Neural progenitor cell (in vitro differentiated cells): ENCODE data around the gene S100A4. TPM values are rescaled to one million over a fixed set of nuclear protein-coding genes. Genes with fewer than 3 reads are reported as not detected.

Experiments used
- DNase-seq: peaks from one replicate; pipeline ENCODE4 v3.0.0-alpha.2; 2016; ENCODE audit warnings: low spot score
- H2AFZ ChIP-seq: fragments of 200-600 bp; sonication (generic); replicated peaks from 2 replicates; pipeline ENCODE4 v1.6.1; 2016; ENCODE audit warnings: antibody characterized with exemption
- H3F3A ChIP-seq: fragments of 200-600 bp; sonication (generic); 2 replicates; pipeline ENCODE4 v1.6.1; 2016; ENCODE audit warnings: antibody characterized with exemption, low read depth
- H3K27ac ChIP-seq: fragments of 200-600 bp; sonication (generic); 2 replicates; pipeline ENCODE4 v1.5.1; 2016; ENCODE audit warnings: mild to moderate bottlenecking
- H3K27me3 ChIP-seq: fragments of 200-600 bp; sonication (generic); 2 replicates; pipeline ENCODE4 v1.6.1; 2016; ENCODE audit warnings: mild to moderate bottlenecking, moderate library complexity
- H3K36me3 ChIP-seq: fragments of 200-600 bp; sonication (generic); 2 replicates; pipeline ENCODE4 v1.5.1; 2016
- H3K4me1 ChIP-seq: fragments of 200-600 bp; sonication (generic); 2 replicates; pipeline ENCODE4 v1.6.1; 2016; ENCODE audit warnings: mixed run types
- H3K4me2 ChIP-seq: fragments of 200-600 bp; sonication (generic); 2 replicates; pipeline ENCODE4 v1.6.1; 2016
- H3K4me3 ChIP-seq: fragments of 200-600 bp; sonication (generic); 2 replicates; pipeline ENCODE4 v1.5.1; 2016
- H3K79me2 ChIP-seq: fragments of 200-600 bp; sonication (generic); 2 replicates; pipeline ENCODE4 v1.6.1; 2016; ENCODE audit warnings: low read depth
- H3K9ac ChIP-seq: fragments of 200-600 bp; sonication (generic); 2 replicates; pipeline ENCODE4 v1.6.1; 2016
- H3K9me3 ChIP-seq: fragments of 200-600 bp; sonication (generic); 2 replicates; pipeline ENCODE4 v1.5.1; 2016; ENCODE audit warnings: low read depth
- H4K20me1 ChIP-seq: fragments of 200-600 bp; sonication (generic); 2 replicates; pipeline ENCODE4 v1.6.1; 2016; ENCODE audit warnings: low read depth
- H3K27ac Mint-ChIP-seq: 3 replicates; pipeline ENCODE4 v1.8.0; 2021; ENCODE audit warnings: mixed read lengths
- H3K27me3 Mint-ChIP-seq: 2 replicates; pipeline ENCODE4 v1.8.0; 2022; ENCODE audit warnings: low read depth, mild to moderate bottlenecking, inconsistent platforms, moderate library complexity, mixed read lengths; ENCODE audit not compliant: insufficient read depth
- H3K36me3 Mint-ChIP-seq: 3 replicates; pipeline ENCODE4 v1.8.0; 2021; ENCODE audit warnings: mixed read lengths
- H3K4me1 Mint-ChIP-seq: 3 replicates; pipeline ENCODE4 v1.8.0; 2021; ENCODE audit warnings: mixed read lengths
- H3K4me3 Mint-ChIP-seq: 3 replicates; pipeline ENCODE4 v1.8.0; 2021; ENCODE audit warnings: mild to moderate bottlenecking, moderate library complexity, mixed read lengths
- H3K9me3 Mint-ChIP-seq: 3 replicates; pipeline ENCODE4 v1.8.0; 2020; ENCODE audit warnings: mixed read lengths
- EZH2 ChIP-seq: fragments of 200-600 bp; sonication (generic); IDR thresholded peaks from 2 replicates; pipeline ENCODE4 v1.6.1; 2017; ENCODE audit warnings: antibody characterized with exemption, mild to moderate bottlenecking, moderate library complexity
- EZH2phosphoT487 ChIP-seq: fragments of 200-600 bp; sonication (generic); IDR thresholded peaks from 2 replicates; pipeline ENCODE4 v1.6.1; 2017; ENCODE audit warnings: antibody characterized with exemption
- total RNA-seq: library from RNA; depleted of rRNA; stranded (reverse); fragments of >200 nt; gene quantifications from 2 replicates; pipeline ENCODE4 v1.2.3, GENCODE V29; 2015; ENCODE audit warnings: low replicate concordance
- TF ChIP-seq, protein P1 (sequence below): fragments of 200-600 bp; sonication (generic); IDR thresholded peaks from 2 replicates; pipeline ENCODE4 v1.5.1; 2017; ENCODE audit warnings: antibody characterized with exemption, mild to moderate bottlenecking

The S100A4 gene
- total RNA-seq, 1 donor from 2014 or later, result 34.3 TPM

DNA sequence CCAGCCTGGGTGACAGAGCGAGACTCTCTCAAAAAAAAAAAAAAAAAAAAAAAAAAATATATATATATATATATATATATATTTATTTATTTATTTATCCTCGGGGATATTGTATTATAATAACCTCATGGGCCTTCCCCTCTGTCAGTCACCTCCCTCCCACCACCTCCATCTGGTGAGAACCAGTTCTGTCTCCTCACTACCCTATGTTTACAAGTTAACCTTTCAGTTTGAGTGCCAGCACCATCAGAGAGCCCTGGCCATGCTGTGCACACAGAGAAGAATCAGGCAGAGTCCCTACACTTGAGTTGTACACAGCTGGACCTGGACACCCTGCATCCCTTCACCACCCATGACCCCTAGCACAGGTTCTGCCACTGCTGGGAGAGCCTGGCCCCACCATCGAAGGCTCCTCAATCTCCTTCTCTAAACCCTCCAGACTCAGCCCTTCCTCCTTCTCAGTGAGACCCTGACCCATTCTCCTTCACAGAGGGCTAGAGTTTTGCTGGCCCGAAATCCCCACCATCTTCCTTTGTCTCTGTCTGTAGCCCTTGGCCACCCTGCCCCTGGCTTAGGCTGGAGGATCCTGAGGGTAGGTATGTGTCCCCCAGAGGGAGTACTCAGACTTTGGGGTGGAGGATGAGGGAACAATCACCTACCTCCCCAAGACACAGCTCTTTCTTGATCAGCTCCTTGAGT lies 6.1 kb downstream of the S100A4 start:
- Mint-ChIP-seq H3K36me3 (no peaks in the 10 kb centered on the region), H3K9me3 (peaks cover 5% of the 10 kb centered on the region), H3K4me3 (peak overlapping the region; percentile 9), H3K27ac (peak overlapping the region; percentile 52), H3K27me3 (peaks cover 9% of the 10 kb centered on the region), H3K4me1 (peaks cover 36% of the 10 kb centered on the region)
- Histone ChIP-seq H3K36me3 (no peaks in the 10 kb centered on the region), H3K4me1 (peaks cover 8% of the 10 kb centered on the region), H3K4me3 (no peak overlapping the region), H2AFZ (no peak overlapping the region), H3K9ac (no peak overlapping the region), H4K20me1 (no peaks in the 10 kb centered on the region), H3K27me3 (no peaks in the 10 kb centered on the region), H3K4me2 (no peak overlapping the region), H3K27ac (no peak overlapping the region), H3K79me2 (no peaks in the 10 kb centered on the region), H3K9me3 (no peaks in the 10 kb centered on the region), H3F3A (peaks cover 4% of the 10 kb centered on the region)
- DNase-seq, result no peak
- no peak for TF ChIP-seq EZH2
- TF ChIP-seq, protein P1, sequence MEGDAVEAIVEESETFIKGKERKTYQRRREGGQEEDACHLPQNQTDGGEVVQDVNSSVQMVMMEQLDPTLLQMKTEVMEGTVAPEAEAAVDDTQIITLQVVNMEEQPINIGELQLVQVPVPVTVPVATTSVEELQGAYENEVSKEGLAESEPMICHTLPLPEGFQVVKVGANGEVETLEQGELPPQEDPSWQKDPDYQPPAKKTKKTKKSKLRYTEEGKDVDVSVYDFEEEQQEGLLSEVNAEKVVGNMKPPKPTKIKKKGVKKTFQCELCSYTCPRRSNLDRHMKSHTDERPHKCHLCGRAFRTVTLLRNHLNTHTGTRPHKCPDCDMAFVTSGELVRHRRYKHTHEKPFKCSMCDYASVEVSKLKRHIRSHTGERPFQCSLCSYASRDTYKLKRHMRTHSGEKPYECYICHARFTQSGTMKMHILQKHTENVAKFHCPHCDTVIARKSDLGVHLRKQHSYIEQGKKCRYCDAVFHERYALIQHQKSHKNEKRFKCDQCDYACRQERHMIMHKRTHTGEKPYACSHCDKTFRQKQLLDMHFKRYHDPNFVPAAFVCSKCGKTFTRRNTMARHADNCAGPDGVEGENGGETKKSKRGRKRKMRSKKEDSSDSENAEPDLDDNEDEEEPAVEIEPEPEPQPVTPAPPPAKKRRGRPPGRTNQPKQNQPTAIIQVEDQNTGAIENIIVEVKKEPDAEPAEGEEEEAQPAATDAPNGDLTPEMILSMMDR, result no peak
- TF ChIP-seq EZH2phosphoT487, result no peak

DNA sequence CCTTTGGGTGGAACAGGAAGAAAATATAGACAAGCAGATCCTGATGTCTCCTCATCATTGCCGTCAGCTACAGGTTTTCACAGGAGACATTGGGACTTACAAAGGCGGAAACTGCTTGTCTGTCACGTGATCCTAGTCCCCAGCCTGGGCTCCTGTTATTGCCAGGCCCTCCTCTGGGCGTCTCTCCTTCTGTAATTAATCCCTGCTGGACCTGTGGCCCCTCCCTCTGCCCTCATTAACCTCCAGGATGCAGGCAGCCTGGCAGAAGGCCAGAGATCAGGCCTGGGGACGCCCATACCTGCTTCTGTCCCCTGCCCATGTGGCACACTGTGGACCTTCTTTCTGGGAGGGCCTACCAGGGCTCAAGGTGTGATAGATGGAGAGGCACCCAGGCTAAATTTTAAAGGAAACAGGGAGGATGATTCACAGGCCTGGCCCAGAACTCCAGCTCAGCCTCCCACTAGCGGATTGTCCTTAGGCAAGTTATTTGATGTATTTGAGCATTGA lies 7.2 kb downstream of the S100A4 start:
- Histone ChIP-seq H3K27ac (no peak overlapping the region), H3K9ac (no peak overlapping the region), H4K20me1 (no peaks in the 10 kb centered on the region), H3K9me3 (no peaks in the 10 kb centered on the region), H3K4me3 (no peak overlapping the region), H2AFZ (peak overlapping the region; percentile 30), H3K27me3 (no peaks in the 10 kb centered on the region), H3K4me1 (peaks cover 12% of the 10 kb centered on the region), H3K79me2 (no peaks in the 10 kb centered on the region), H3K4me2 (no peak overlapping the region), H3F3A (peaks cover 4% of the 10 kb centered on the region), H3K36me3 (no peaks in the 10 kb centered on the region)
- H3K27ac Mint-ChIP-seq, result no peak overlapping the region
- TF ChIP-seq EZH2phosphoT487, result no peak
- TF ChIP-seq, protein P1, result peak; percentile 10
- H3K27me3 Mint-ChIP-seq, result peaks cover 9% of the 10 kb centered on the region
- H3K4me3 Mint-ChIP-seq, result no peak overlapping the region
- peaks cover 36% of the 10 kb centered on the region for H3K4me1 Mint-ChIP-seq
- peak; percentile 79 for DNase-seq
- no peaks in the 10 kb centered on the region for H3K36me3 Mint-ChIP-seq
- H3K9me3 Mint-ChIP-seq, result peaks cover 5% of the 10 kb centered on the region

DNA sequence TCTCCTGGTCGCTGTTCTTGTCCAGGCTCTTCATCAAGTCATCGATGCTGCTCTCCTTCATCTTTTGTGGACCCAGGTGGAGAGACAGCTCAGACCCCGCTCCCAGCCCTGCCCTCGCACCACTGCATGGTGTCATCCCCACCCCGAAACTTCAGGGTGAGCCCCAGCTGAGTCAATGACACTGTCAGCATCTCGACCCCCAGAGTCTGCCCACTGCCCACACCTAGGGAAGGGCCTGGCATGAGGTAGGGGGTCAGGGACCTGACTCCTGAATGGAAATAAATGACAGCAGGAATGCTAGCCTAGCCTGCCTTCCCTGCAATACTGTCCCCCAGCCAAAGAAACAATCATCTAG lies 8.3 kb downstream of the S100A4 start:
- H3K4me3 Mint-ChIP-seq, result no peak overlapping the region
- H3K27ac ChIP-seq, result no peak overlapping the region
- H3K4me1 Mint-ChIP-seq, result peaks cover 37% of the 10 kb centered on the region
- H3K9ac ChIP-seq, result no peak overlapping the region
- no peaks in the 10 kb centered on the region for H3K36me3 ChIP-seq
- H3F3A ChIP-seq, result peaks cover 11% of the 10 kb centered on the region
- no peaks in the 10 kb centered on the region for H3K36me3 Mint-ChIP-seq
- no peaks in the 10 kb centered on the region for H3K27me3 ChIP-seq
- TF ChIP-seq, protein P1, result no peak
- no peak for TF ChIP-seq EZH2
- no peak for TF ChIP-seq EZH2phosphoT487
- H3K79me2 ChIP-seq, result no peaks in the 10 kb centered on the region
- no peak overlapping the region for H3K4me2 ChIP-seq
- no peak overlapping the region for H2AFZ ChIP-seq
- H3K4me1 ChIP-seq, result peaks cover 21% of the 10 kb centered on the region
- DNase-seq, result no peak
- no peak overlapping the region for H3K27ac Mint-ChIP-seq
- H3K4me3 ChIP-seq, result no peak overlapping the region
- H3K27me3 Mint-ChIP-seq, result peaks cover 9% of the 10 kb centered on the region
- H3K9me3 Mint-ChIP-seq, result peaks cover 2% of the 10 kb centered on the region
- no peaks in the 10 kb centered on the region for H4K20me1 ChIP-seq
- H3K9me3 ChIP-seq, result no peaks in the 10 kb centered on the region
